HG02885 (cell line): Measurements from ENCODE around the gene PAIP2.
"Not testable (repeated sequence)": the region's sequence is repeated elsewhere in the genome, so short reads cannot be mapped to it uniquely, and the experiment has no call there.

ENCODE experiments used
- ATAC-seq: cut with Tn5 transposase; IDR thresholded peaks from one replicate; pipeline ENCODE4 v1.9.1; 2021; ENCODE audit warnings: mild to moderate bottlenecking; ENCODE audit not compliant: unreplicated experiment, poor library complexity

Gene PAIP2, protein sequence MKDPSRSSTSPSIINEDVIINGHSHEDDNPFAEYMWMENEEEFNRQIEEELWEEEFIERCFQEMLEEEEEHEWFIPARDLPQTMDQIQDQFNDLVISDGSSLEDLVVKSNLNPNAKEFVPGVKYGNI

DNA sequence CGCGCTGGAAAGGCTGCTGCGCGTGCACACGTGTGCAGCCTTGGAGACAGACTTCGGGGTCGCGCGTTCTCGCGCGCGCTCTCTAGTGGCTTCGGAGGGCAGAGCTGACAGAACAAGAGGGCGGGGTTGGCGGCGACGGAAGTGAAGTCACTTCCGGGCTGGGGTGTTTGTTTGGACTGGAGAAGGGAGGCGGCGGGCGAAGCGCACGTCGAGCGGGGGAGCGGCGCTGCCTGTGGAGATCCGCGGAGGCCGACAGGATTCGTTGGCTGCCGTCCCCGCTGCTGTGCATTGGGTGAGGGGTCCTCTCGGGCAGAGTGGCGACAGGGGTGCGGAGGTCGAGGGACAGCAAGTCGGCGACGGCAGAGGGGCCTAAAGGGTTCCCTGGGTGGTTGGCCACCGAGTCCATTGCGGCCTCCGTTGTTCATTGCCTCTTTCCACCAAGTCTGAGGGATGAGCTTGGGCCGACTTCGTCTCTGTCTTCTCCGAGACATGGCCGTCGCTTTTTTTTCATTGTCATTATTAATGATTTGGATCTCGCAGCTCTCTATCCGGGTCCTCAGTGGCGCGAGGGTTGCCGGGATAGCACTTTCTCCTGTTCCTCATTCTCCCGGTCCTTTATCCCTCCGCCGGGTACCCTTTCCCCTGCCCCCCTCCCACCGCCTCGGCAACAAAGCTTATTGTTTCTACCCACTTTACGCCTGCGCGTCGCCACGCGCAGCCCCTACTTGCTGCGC, at the start of gene PAIP2:
TSS of gene PAIP2 (plus strand) at position 166 of the 734 bp plus-strand sequence. CDS start 21,931 bp downstream, outside the sequence.
- peak; percentile 91 for ATAC-seq

DNA sequence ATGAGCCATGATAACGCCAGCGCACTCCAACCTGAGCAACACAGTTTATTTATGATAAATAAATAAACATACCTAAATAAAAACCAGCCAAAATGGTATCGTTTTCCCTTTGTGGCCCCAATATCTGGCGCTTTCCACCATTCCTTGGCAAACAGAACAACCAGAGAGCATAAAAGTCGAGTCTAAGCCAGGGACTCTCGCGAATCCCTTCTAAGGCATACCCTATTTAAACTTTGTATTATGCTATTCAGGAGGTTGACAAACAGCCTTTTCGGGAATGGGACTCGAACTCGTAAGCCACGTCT, 48.5 kb upstream of the PAIP2 start:
- no peak for ATAC-seq

DNA sequence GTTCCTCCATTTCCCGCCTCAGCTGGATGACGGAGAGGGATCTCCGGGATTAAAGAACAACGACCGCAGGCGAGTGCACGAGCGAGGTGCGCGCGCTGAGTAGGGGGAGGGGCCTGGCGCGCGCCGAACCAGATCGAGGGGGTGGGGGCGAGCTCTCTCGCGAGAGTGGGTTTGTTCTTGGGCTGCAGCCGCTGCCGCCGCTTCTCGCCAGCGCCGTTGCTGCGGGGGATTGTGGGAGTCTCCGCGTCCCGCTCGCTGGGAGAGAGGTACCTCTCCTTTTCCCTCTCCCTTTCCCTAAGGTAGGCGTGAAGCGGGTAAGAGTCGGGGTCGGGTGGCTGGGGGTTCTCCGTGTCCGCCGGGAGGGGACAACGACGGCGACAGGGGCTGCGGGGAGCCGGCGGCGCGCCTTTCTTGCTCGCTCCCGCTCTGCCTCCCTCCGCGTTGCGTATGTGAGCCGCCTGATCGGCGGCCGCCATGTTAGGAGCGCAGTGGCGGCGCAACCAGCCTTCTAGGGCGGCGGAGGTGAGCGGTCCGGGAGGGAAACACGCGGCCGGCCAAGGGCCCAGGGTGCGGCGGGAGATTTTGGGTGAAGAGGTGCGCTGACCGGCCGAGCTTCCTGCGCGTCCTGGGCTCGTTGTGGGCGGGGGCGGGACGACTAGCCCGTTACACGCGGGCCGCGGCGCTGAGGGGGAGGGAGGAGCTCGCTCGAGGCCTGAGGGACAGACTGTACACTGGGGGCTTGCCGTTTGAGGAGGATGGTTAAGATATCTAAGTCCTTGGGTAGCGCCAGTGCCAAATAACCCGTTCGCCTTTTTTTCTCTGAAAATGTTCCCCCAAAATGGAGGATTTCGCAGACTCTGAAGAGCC, 47.9 kb upstream of the PAIP2 start, which contains the start of gene MATR3:
TSS of gene MATR3 (plus strand) at position 234 of the 867 bp plus-strand sequence. CDS start 13,676 bp downstream, outside the sequence.
- ATAC-seq, result peak; percentile 77

DNA sequence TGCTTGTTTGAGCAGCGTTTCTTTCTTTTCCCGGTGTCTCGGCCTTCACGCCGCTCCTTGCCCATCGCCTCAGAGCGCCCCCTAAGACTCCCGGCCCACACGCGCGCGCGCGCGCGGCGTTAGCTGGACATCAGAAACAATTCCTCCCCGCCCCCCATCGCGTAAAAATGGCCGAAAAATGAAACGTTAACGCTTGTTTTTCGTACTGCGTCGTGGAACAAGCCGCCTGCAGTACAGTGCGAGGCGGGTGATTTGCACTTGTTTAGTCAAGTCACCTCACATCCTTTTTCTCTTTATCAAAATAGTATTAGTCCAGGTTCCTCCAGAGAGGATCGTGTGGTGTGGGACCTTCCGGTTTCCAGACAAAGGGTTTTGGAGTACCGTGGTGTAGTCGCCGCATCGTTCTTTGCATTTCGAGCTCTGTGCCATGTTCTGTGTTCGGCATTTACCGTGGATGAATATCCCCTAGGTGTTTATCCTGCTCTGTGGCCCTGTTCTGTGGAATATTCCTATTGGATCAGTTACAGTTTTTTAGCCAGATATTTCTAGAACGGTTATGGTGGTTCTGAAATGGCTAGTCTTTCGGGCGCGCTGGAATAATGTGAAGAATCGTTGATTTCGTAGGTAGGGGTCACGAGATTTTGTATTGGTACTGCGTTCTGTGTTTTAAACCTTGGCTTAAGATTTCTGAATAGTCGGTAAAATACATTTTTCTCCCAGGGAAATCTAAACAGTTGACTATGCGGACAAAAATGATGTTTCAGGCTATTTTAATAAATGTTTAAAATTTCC, 47.1 kb upstream of the PAIP2 start:
- ATAC-seq, result peak; percentile 41

DNA sequence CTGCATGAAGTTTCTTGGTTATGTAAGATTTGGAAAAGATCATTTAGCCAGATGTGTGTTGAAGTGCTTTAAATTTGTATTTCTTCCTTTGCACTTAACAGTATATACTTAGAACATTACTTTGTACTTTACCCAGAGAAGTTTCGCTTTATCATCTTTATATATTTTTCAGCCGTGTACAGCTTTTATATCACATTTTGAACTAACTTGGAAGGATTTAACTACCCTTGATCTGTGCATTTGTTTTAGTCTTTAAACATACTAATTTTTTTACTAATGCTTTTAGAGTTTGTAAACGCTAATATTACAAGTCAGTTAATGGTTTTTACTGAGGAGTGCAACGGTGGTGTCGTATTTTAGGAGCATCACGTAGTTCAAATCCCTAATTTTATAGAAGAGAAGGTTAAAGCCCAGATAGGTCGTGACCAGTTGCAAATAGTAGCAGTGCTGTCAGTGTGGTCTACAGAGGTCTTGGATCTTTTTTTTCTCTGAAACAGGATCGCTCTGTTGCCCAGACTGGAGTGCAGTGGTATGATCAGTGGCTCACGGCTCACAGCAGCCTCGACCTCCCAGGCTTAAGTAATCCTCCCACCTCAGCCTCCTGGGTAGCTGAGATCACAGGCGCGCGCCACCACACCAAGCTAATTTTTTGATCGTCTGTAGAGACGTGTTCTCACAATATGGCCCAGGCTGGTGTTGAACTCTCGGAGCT, 46.2 kb upstream of the PAIP2 start:
- ATAC-seq, result no peak

DNA sequence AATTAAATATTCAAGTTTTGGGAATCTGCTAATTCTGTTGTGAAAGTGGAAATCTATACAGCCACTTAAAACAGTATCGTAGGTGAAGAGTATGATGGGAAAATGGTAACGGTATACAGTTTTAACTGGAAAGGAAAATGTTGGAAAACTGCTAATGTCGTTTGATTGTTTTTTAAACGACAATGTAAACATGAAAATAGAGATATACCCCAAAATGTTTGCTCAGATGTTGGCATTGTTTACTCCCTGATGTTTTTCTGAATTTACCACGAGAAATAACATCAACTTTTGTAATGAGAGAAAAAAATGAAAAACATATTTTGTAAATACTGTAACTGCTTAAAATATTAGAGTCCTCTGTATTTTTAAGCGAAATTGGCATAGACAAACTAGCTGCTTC, 45.5 kb upstream of the PAIP2 start:
- no peak for ATAC-seq

DNA sequence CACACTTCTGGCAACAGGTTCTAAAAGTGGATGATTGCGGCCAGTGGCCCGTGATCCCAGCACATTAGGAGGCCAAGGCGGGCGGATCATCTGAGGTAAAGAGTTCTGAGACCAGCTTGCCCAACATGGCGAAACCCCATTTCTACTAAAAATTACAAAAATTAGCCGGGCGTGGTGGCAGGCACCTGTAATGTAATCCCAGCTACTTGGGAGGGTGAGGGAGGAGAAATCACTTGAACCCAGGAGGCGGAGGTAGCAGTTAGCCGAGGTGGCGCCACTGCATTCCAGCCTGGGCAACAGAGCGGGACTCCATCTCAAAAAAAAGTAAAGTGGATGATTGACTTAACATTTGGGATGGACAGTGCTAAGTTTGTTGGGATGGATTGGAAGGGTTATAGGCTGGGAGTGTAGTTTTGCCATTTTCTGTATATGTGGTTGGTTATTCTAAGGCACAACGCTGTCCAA, 44.8 kb upstream of the PAIP2 start:
- ATAC-seq, result no peak

DNA sequence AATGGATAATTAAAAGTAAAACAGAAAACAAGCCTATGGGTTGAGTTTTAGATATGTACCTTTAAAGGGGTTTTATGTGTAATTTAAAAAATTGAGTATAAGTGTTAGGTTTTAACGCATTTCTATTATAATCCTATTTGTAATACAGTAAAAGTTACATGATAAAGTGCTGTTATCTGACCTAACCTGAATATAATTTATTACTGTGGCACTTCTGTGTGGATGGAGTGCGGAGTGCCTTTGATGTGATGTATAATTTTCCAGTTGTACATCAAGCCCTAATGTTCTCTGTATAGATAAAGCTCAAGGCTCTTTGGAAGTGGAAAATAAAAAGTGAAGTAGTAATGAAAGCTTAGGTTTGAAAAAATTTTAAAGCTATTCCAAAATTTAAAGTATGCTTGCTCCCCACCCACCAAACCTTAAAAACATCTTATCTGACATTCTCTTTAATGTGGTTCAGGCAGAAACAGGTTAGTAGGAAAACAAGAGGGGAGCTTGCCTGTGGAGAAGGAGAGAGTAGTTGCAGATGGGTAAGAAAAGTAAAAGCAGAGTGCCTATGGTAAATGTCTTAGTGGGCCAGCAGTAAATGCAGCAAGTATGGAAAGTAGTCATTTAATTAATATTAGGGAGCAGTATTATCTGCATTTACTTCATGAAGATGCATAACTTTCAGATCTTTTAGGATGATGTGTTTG, 44.1 kb upstream of the PAIP2 start:
- no peak for ATAC-seq

DNA sequence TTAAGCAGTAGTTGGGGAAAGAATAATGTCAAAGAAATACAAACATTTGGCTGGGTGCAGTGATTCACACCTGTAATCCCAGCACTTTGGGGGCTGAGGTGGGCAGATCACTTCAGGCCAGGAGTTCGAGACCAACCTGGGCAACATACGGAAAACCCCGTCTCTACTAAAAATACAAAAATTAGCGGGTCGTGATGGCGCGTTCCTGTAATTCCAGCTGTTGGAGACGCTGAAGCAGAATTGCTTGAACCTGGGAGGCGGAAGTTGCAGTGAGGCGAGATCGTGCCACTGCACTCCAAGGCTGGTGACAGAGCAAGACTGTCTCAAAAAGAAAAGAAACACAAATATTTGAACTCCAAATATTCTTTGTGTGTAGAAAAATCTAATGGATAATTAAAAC, 43.4 kb upstream of the PAIP2 start:
- no peak for ATAC-seq

DNA sequence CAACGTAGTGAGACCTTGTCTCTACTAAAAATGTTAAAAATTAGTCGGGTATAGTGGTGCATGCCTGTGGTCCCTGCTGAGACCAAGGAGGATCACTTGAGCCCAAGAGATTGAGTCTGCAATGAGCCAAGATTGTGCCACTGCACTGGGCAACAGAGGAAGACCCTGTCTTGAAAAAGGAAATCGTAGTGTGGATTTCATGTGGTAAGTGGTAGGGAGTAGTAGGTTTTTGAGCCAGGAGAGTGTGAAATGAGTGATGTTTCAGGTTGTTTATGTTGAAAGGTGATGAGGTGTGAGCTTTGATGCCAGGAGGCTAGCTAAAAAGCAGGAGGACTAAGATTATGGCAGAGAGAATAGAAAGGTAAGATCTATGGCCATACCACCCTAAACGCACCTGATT, 42.2 kb upstream of the PAIP2 start:
- ATAC-seq, result no peak

DNA sequence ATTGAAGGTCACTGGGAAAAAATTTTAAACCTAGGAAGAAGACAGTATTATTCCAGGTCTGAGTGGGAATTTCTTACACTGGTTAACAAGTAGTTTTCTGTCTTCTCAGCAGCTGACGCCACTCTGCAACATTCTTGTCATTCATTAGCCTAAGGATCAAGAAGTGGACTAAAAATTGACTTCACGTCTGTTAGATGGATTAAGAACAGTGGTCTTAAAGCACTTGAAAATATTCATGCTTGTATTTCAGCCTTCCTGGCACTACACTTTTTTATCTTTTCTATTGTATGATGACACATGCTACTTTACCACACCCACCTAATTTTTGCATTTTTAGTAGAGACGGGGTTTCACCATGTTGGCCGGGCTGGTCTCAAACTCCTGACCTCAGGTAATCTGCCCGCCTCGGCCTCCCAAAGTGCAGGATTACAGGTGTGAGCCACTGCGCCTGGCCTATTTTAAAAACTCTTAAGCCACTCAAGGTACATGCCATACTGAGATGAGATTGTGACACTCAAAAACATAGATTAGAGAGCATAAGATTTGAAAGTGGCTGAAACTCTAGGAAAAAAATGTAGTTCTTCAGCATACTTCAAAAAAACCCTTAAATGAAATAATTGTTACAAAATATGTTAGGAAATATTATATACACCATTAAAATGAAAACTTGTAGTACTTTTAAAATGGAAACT, 39.7 kb upstream of the PAIP2 start:
- ATAC-seq, result no peak

DNA sequence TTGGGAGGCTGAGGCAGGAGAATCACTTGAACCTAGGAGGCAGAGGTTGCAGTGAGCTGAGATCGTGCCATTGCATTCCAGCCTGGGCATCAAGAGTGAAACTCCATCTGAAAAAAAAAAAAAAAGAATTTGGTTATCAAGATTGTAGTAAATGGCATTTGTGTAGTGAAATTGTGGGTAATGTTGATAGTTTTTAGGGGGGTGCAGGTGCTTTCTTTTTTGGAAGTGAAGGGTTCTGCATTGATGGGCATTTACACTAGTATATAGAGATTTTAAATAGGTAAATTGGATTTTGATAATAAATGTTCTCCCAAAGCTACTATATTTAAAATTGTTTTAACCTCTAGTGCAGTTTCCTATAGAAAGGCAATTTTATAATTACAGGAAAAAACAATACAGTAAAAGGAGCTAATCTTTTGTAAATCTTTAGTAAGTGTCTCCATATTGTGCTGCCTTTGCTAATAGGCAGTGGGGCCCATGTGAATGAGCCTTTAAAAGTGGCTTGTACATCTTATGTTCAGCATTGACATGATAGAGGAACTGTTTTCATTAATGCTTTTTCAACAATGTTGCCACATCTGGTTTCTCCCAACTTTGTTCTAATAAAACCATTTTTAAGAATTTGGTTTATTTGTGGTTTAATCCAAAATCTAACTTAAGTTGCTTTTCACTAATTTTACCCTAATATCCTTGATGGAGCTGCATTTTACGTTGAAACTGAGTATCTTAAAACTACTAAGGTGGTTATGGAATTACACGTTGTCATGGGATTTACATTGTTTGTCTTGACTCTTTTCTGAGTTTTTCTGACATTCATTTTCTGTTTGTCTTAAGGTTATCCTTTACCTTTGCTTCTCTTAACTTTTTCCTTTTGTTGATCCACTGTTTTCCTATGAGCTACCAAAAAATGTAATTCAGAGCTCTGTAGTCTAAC, 37.0 kb upstream of the PAIP2 start:
- no peak for ATAC-seq

DNA sequence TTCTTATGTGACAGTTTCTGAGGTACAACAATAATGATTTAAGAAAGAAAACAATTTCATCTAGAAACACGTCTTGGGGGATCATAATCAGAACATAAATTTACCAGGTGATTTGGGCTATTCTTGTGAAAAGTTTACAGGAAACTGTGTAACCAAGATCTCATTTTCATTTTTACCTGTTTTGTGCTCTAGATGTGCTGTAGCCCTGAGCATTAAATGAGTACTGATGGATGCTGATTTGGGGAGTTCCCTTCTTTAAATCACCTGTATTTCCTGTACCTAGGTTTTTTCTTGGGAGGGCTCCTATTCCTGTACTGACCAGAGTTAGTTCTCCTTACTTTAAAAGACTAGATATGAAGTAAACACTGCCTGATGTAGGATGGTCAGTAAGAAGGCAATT, 35.5 kb upstream of the PAIP2 start:
- ATAC-seq, result no peak

DNA sequence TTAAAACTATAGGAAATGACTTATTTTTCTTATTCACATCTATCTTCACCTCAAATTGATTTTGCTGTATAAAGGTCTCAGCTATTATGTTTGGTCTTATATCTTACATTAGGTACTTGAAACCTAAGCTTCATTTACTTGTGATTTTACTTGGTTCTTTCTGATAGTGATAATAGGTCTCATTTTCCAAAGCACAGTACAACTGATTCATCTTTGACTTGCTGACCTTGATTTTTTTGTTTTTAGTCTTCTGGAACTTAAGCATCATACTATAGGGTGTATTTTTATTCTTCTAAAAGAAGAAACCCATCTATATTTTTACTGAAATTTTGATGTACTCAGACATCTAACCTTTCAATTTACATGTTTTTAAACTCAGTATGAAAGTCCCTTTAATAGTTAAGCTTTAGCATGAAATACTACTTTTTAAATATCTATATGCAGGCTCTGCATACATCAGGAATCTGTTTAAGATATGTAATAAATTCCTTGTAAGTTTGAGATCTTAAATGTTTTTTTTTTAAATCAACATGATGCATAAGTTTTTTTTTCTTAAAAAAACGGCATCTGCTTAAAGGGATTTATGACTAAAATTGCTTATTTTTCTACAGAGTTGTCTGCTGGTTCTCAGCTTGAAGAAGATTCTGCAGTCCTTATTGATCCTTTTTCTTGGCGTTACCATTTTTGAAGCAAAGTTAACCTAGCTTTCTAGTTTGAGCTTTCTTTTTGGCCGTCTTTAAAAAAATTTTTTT, 34.9 kb upstream of the PAIP2 start:
- no peak for ATAC-seq

DNA sequence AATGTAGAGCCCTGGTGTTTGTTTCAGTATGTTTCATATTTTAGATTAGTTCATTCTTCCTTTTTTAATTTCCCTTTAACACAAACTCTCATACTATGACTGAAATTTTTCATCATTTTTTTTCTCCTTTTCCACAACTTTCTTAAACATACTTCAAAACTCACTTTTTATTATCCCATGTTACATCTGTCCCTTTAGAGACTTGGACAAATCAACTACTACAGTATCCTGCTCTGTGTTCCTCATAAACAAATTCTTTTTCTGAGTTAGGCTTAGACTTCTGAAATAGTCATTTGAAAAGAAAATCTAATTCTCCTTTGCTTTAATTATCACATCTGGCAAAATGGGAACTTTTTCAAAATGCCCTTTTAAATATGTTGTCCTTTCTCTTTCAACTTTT, 32.9 kb upstream of the PAIP2 start:
- no peak for ATAC-seq

DNA sequence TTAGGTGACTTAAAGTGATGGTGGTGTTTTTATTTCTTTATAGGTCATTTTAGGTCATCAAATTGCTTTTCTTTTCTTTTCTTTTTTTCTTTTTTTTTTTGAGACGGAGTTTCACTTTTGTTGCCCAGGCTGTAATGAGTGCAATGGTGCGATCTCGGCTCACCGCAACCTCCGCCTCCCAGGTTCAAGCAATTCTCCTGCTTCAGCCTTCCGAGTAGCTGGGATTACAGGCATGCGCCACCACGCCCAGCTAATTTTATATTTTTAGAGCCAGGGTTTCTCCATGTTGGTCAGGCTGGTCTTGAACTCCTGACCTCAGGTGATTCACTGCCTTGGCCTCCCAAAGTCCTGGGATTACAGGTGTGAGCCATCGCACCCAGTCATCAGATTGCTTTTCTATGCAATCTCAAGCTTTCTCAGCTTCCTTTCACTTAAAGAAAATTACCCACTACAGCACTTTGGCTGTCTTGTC, 30.9 kb upstream of the PAIP2 start:
- not testable (repeated sequence) for ATAC-seq

DNA sequence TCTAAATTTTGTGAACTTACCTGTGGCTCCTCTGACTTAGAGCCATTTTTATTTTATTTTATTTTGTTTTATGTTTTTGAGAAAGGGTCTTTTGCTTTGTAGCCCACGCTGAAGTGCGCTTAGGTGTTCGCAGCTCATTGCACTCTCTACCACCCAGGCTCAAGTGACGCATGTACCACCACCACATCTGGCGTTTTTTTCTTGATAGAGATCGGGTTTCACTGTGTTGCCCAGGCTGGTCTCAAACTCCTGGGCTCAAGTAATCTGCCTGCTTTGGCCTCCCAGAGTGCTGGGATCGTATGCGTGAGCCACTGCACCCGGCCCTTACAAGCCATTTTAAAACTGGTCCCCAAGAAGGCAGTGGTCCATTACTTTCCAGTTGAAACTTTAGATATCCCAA, 29.6 kb upstream of the PAIP2 start:
- no peak for ATAC-seq
